Gastroesophageal sphincter (tissue), 3 donors: Measurements from ENCODE around the gene PDZD2.

ENCODE experiments used
- POLR2AphosphoS5 ChIP-seq: sonication (generic); formaldehyde crosslinking; IDR thresholded peaks from one replicate; pipeline ENCODE4 v1.6.1; 2017; ENCODE audit warnings: antibody characterized with exemption
- TF ChIP-seq, protein P1 (sequence below), 4 experiments: fragments of 200-600 bp in 2 of 4; fragments of 450-650 bp in 2 of 4; sonication (generic) in 1 of 4; IDR thresholded peaks; one replicate each; pipeline ENCODE4 v1.5.1; 2017 to 2019; ENCODE audit warnings: antibody characterized with exemption in 4 of 4, mild to moderate bottlenecking in 2 of 4, moderate library complexity in 2 of 4

DNA sequence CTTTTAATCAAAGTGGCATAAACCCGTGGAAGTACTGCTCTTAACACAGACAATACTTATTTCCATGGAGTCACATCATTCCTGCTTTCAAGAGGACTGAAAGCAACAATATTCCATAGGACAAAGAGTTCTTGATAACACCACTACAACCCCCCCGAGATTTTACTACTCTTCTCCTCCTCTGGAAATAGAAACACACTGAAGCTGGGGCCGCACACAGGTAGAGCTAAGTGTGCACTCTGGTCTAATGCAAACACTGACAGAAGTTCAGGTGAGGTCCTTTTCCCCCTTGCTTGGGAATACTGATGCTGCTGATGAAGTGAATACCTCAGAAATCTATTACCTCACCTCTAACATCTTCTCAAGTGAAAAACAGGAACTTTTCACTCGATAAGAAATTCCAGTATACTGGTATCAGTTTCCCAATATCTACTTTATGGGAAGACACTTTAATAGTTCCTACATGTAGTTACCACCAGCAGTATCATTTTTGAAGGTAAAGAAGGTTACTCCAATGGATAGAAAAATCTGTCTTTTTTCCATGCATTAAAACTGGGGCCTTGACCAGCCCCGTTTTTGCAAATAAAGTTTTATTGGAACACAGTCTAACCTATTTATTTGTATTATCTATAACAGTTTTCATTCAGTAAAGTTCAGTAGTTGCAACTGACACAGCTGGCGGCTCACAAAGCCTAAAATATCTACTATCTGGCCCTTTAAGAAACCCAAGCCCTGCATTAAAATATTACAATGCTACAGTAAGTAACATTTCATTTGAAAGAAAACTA lies 485.2 kb downstream of the PDZD2 start:
- TF ChIP-seq, protein P1, sequence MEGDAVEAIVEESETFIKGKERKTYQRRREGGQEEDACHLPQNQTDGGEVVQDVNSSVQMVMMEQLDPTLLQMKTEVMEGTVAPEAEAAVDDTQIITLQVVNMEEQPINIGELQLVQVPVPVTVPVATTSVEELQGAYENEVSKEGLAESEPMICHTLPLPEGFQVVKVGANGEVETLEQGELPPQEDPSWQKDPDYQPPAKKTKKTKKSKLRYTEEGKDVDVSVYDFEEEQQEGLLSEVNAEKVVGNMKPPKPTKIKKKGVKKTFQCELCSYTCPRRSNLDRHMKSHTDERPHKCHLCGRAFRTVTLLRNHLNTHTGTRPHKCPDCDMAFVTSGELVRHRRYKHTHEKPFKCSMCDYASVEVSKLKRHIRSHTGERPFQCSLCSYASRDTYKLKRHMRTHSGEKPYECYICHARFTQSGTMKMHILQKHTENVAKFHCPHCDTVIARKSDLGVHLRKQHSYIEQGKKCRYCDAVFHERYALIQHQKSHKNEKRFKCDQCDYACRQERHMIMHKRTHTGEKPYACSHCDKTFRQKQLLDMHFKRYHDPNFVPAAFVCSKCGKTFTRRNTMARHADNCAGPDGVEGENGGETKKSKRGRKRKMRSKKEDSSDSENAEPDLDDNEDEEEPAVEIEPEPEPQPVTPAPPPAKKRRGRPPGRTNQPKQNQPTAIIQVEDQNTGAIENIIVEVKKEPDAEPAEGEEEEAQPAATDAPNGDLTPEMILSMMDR (IDR thresholded peaks at IDR 0.05), result no peak
- TF ChIP-seq POLR2AphosphoS5, result no peak
